ENCODE results near the gene NTM. TPM values are rescaled to one million over a fixed set of nuclear protein-coding genes. Genes with fewer than 3 reads are reported as not detected.

NTM gene
- total RNA-seq, 1 experiment from 2014 or later = 9.9 TPM

DNA sequence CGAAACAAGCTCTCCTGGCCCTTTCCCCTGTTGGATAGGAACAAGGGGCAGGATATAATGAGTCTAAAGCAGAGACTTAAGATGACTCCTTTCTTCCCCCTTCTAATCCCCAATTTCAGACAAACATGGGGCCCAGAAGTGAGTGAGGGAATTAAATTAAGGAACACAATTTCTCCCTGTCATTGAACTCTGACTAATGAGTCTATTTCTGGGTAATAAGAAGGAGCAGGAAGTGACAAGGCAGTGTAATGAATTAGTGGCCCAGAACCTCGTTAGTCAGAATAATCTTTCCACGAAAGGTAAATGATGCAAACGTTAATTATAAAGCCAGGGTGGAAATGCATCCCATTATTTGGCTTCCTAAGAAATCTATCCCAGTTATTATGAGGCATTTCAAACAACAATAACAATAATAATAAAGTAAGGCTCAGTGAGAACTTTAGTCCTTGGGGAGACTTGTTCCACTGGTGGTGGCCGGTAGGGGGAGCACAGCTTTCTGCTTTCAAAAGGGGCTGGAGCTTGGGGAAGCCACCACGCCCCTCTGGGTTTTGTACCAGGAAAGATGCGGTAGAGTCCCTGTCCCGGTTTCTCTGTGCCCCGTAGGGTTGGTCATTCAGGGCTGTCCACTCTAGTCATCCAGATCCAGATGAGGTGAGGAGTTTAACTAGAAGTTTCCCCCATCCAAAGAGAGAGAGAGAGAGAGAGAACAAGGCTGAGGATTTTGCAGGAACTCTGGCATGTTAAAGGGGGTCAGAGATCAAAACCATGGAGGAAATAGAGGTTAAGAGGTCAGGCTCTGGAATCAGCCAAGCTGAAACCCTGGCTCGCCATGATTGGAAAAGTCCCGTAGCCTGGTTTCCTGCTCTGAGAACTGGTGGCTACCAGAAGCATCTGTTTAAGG, 298.3 kb downstream of the NTM start:
- Histone ChIP-seq H2AK5ac (ENCODE audit: insufficient read length, low read length) (no peak overlapping the region), H3K23ac (ENCODE audit: insufficient read length, low read depth, low read length) (no peak overlapping the region), H2BK20ac (ENCODE audit: low read depth, low read length, poor library complexity, severe bottlenecking) (no peak overlapping the region), H3K79me1 (ENCODE audit: insufficient read depth, low read depth, low read length, poor library complexity, severe bottlenecking) (no peaks in the 10 kb centered on the region), H3K18ac (ENCODE audit: insufficient read length, low read depth, low read length) (no peak overlapping the region), H3K9me3 (ENCODE audit: control insufficient read depth, low read depth, low read length) (no peaks in the 10 kb centered on the region), H4K5ac (ENCODE audit: insufficient read length, low read depth, low read length) (no peak overlapping the region), H4K91ac (ENCODE audit: insufficient read length, low read depth, low read length) (no peak overlapping the region), H3K79me2 (ENCODE audit: insufficient read depth, low read length) (no peaks in the 10 kb centered on the region), H2BK15ac (ENCODE audit: low read depth, low read length) (no peak overlapping the region), H3K9ac (ENCODE audit: extremely low read depth, insufficient read length, low read length) (no peak overlapping the region), H3K4ac (ENCODE audit: low read depth, low read length) (no peak overlapping the region), H3K27ac (ENCODE audit: insufficient read length, low read depth, low read length) (no peak overlapping the region), H2BK120ac (ENCODE audit: low read depth, low read length, poor library complexity, severe bottlenecking) (no peak overlapping the region), H2BK5ac (ENCODE audit: insufficient read length, low read length) (no peak overlapping the region), H3K4me1 (ENCODE audit: insufficient read depth, low read length) (no peaks in the 10 kb centered on the region; the same call in none of the 2 replicates), H2BK12ac (ENCODE audit: insufficient read length, low read depth, low read length) (no peak overlapping the region), H2AFZ (ENCODE audit: low read length) (no peak overlapping the region), H3K4me2 (ENCODE audit: insufficient read depth, insufficient read length, low read length) (no peak overlapping the region), H3K23me2 (ENCODE audit: insufficient read length, low read depth, low read length, poor library complexity, severe bottlenecking) (no peaks in the 10 kb centered on the region), H4K8ac (replicated peaks; ENCODE audit: insufficient read length, low read depth, low read length) (no peak overlapping the region), H3K27me3 (ENCODE audit: insufficient read depth, low read length) (no peaks in the 10 kb centered on the region), H3K56ac (ENCODE audit: insufficient read length, low read depth, low read length) (no peak overlapping the region), H4K20me1 (ENCODE audit: control insufficient read depth, insufficient read depth, insufficient read length) (no peaks in the 10 kb centered on the region), H3K14ac (ENCODE audit: insufficient read depth, low read length) (no peak overlapping the region), H3T11ph (ENCODE audit: low read length) (no peak overlapping the region)
- Mint-ChIP-seq H3K4me3 (no peak overlapping the region; a peak in 1 of 5 replicates), H3K36me3 (ENCODE audit: insufficient read depth in 1 of 3, low read depth in 3 of 3) (no peaks in the 10 kb centered on the region; a peak in 1 of 7 replicates), H3K27me3 (ENCODE audit: low read depth) (peaks cover 2% of the 10 kb centered on the region), H3K27ac (no peak overlapping the region), H3K9me3 (no peaks in the 10 kb centered on the region), H3K4me1 (peaks cover 10 to 23% of the 10 kb centered on the region in 2 experiments)
- no CpG with 5 or more reads among the region's 11 CpGs for WGBS (ENCODE audit: extremely low coverage, insufficient read length, low lambda C conversion rate)
- DNase-seq = peak; percentile 77
- TF ChIP-seq, protein P1, sequence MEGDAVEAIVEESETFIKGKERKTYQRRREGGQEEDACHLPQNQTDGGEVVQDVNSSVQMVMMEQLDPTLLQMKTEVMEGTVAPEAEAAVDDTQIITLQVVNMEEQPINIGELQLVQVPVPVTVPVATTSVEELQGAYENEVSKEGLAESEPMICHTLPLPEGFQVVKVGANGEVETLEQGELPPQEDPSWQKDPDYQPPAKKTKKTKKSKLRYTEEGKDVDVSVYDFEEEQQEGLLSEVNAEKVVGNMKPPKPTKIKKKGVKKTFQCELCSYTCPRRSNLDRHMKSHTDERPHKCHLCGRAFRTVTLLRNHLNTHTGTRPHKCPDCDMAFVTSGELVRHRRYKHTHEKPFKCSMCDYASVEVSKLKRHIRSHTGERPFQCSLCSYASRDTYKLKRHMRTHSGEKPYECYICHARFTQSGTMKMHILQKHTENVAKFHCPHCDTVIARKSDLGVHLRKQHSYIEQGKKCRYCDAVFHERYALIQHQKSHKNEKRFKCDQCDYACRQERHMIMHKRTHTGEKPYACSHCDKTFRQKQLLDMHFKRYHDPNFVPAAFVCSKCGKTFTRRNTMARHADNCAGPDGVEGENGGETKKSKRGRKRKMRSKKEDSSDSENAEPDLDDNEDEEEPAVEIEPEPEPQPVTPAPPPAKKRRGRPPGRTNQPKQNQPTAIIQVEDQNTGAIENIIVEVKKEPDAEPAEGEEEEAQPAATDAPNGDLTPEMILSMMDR (conservative IDR thresholded peaks at IDR 0.05) = peak; percentile 90
